A673 (cell line): Measurements from ENCODE around the gene EXOSC7.

Source experiments
- EZH2 ChIP-seq: fragments of 200-600 bp; sonication (generic); IDR thresholded peaks from 2 replicates; pipeline ENCODE4 v1.6.1; 2017; ENCODE audit warnings: borderline replicate concordance, low read depth, mild to moderate bottlenecking, mixed read lengths, antibody characterized with exemption, low read length; ENCODE audit not compliant: poor library complexity, severe bottlenecking
- TF ChIP-seq, protein P1 (sequence below): fragments of 300-800, 200-600 bp; sonication (generic); conservative IDR thresholded peaks from 2 replicates; pipeline ENCODE4 v1.5.1; 2017; ENCODE audit warnings: low read depth, mild to moderate bottlenecking, antibody characterized with exemption, low read length, moderate library complexity, mixed read lengths

DNA sequence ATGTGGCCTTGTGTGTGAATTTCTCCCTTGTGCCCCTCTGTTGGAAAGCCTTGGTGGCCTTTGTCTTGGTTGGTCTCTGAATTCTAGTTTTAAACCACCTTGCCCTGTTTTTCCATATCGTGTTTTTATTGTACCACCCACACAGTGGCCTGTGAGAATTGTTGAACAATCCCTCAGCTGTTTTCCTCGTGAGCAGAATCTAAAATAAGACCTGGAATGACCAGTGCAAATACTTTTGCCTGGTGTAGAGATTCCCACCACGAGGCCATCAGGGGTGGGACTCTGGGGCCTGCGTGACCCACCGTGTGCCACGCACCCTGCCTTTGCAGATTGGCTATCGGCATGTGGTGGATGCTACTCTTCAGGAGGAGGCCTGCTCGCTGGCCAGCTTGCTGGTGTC lies 31.0 kb downstream of the EXOSC7 start:
- TF ChIP-seq, protein P1, sequence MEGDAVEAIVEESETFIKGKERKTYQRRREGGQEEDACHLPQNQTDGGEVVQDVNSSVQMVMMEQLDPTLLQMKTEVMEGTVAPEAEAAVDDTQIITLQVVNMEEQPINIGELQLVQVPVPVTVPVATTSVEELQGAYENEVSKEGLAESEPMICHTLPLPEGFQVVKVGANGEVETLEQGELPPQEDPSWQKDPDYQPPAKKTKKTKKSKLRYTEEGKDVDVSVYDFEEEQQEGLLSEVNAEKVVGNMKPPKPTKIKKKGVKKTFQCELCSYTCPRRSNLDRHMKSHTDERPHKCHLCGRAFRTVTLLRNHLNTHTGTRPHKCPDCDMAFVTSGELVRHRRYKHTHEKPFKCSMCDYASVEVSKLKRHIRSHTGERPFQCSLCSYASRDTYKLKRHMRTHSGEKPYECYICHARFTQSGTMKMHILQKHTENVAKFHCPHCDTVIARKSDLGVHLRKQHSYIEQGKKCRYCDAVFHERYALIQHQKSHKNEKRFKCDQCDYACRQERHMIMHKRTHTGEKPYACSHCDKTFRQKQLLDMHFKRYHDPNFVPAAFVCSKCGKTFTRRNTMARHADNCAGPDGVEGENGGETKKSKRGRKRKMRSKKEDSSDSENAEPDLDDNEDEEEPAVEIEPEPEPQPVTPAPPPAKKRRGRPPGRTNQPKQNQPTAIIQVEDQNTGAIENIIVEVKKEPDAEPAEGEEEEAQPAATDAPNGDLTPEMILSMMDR = no peak
- no peak for TF ChIP-seq EZH2
